Peyer's patch (tissue), 4 donors: ENCODE measurements around the gene NFATC3.

ENCODE experiments used
- CTCF ChIP-seq, 6 experiments: fragments of 450-650 bp in 4 of 6; fragments of 200-600 bp in 2 of 6; sonication (generic) in 1 of 6; IDR thresholded peaks; one replicate each; pipeline ENCODE4 v1.5.1; 2017 to 2019; ENCODE audit warnings: antibody characterized with exemption in 6 of 6, mild to moderate bottlenecking in 3 of 6, moderate library complexity in 1 of 6
- POLR2A ChIP-seq, 2 donors: fragments of 450-650 bp; IDR thresholded peaks; one replicate each; pipeline ENCODE4 v1.5.1; 2017; ENCODE audit warnings: antibody characterized with exemption in 2 of 2, mild to moderate bottlenecking in 2 of 2, moderate library complexity in 2 of 2

GRCh38 chr16:68115851-68116250, 30.7 kb downstream of the NFATC3 start:
- no peak for TF ChIP-seq CTCF (IDR thresholded peaks at IDR 0.05)
- TF ChIP-seq POLR2A (IDR thresholded peaks at IDR 0.05): no peak
